Hepatocyte (in vitro differentiated cells): Measurements from ENCODE around the gene KSR2. TPM values are rescaled to one million over a fixed set of nuclear protein-coding genes. Genes with fewer than 3 reads are reported as not detected.

ENCODE experiments used
- DNase-seq: peaks from one replicate; pipeline ENCODE4 v3.0.0-alpha.2; 2016; ENCODE audit warnings: low spot score
- H2AFZ ChIP-seq: fragments of 200-600 bp; sonication (generic); 2 replicates; pipeline ENCODE4 v1.6.0; 2016; ENCODE audit warnings: antibody characterized with exemption, mild to moderate bottlenecking
- H3K27ac ChIP-seq: fragments of 200-600 bp; sonication (generic); 2 replicates; pipeline ENCODE4 v1.5.1; 2016; ENCODE audit warnings: mild to moderate bottlenecking
- H3K27me3 ChIP-seq: fragments of 200-600 bp; sonication (generic); 2 replicates; pipeline ENCODE4 v1.6.1; 2016
- H3K36me3 ChIP-seq: fragments of 200-600 bp; sonication (generic); replicated peaks from 2 replicates; pipeline ENCODE4 v1.5.1; 2016; ENCODE audit warnings: low read depth; ENCODE audit not compliant: insufficient read depth
- H3K4me1 ChIP-seq: fragments of 200-600 bp; sonication (generic); 2 replicates; pipeline ENCODE4 v1.5.1; 2016; ENCODE audit warnings: mild to moderate bottlenecking, moderate library complexity; ENCODE audit not compliant: insufficient read depth
- H3K4me2 ChIP-seq: fragments of 200-600 bp; sonication (generic); 2 replicates; pipeline ENCODE4 v1.6.0; 2016
- H3K4me3 ChIP-seq: fragments of 200-600 bp; sonication (generic); 2 replicates; pipeline ENCODE4 v1.5.1; 2016; ENCODE audit warnings: mild to moderate bottlenecking
- H3K79me2 ChIP-seq: fragments of 200-600 bp; sonication (generic); 2 replicates; pipeline ENCODE4 v1.6.0; 2017; ENCODE audit warnings: mild to moderate bottlenecking
- H3K9me2 ChIP-seq: fragments of 200-600 bp; sonication (generic); replicated peaks from 2 replicates; pipeline ENCODE4 v1.6.0; 2017; ENCODE audit warnings: mild to moderate bottlenecking; ENCODE audit not compliant: insufficient read depth
- H3K9me3 ChIP-seq: fragments of 200-600 bp; sonication (generic); 2 replicates; pipeline ENCODE4 v1.5.1; 2016; ENCODE audit warnings: low read depth, mild to moderate bottlenecking
- H4K20me1 ChIP-seq: fragments of 200-600 bp; sonication (generic); 2 replicates; pipeline ENCODE4 v1.6.0; 2016; ENCODE audit warnings: mild to moderate bottlenecking; ENCODE audit not compliant: insufficient read depth, poor library complexity, severe bottlenecking
- CTCF ChIP-seq: fragments of 200-600 bp; sonication (generic); IDR thresholded peaks from 2 replicates; pipeline ENCODE4 v1.5.1; 2016; ENCODE audit warnings: antibody characterized with exemption, mild to moderate bottlenecking; ENCODE audit not compliant: poor library complexity
- EZH2 ChIP-seq: fragments of 200-600 bp; sonication (generic); IDR thresholded peaks from 2 replicates; pipeline ENCODE4 v1.6.1; 2016; ENCODE audit warnings: antibody characterized with exemption, mild to moderate bottlenecking, borderline replicate concordance
- EZH2phosphoT487 ChIP-seq: fragments of 200-600 bp; sonication (generic); IDR thresholded peaks from one replicate; pipeline ENCODE4 v1.6.1; 2018; ENCODE audit warnings: antibody characterized with exemption, mild to moderate bottlenecking, low read depth, moderate library complexity; ENCODE audit not compliant: unreplicated experiment, severe bottlenecking
- WGBS: methylation state at CpG from one replicate; pipeline ENCODE4 v1.1.6; 2016; ENCODE audit warnings: low lambda C conversion rate; ENCODE audit errors: missing lambda C conversion rate; 5-methylcytosine and 5-hydroxymethylcytosine counted together
- polyA plus RNA-seq: library from polyadenylated mRNA; unstranded; fragments of >200 nt; fragmentation: Nextera tagmentation; extraction: Ambion mirVana; gene quantifications from 2 replicates; pipeline ENCODE4 v1.2.1, GENCODE V29; 2016
- total RNA-seq: library from RNA; depleted of rRNA; stranded (reverse); fragments of >200 nt; gene quantifications from 2 replicates; pipeline ENCODE4 v1.2.3, GENCODE V29; 2014

KSR2 gene
- total and polyA plus RNA-seq, 2 experiments from 2014 or later: 0.37 to 0.46 TPM

GRCh38 chr12:117590999-117591398, 377.8 kb downstream of the KSR2 start:
- no peaks in the 10 kb centered on the region for H3K9me3 ChIP-seq
- H4K20me1 ChIP-seq: no peaks in the 10 kb centered on the region
- no peak overlapping the region for H3K4me2 ChIP-seq
- no peak for DNase-seq
- H3K27ac ChIP-seq: no peak overlapping the region
- no peak overlapping the region for H2AFZ ChIP-seq
- H3K27me3 ChIP-seq: peaks cover under 1% of the 10 kb centered on the region
- peaks cover 7% of the 10 kb centered on the region for H3K4me1 ChIP-seq
- TF ChIP-seq CTCF: no peak
- no peak for TF ChIP-seq EZH2phosphoT487
- no peak for TF ChIP-seq EZH2
- WGBS: 60% methylated on average over 2 of the region's 2 CpGs
- no peaks in the 10 kb centered on the region for H3K9me2 ChIP-seq
- H3K36me3 ChIP-seq: no peaks in the 10 kb centered on the region
- H3K4me3 ChIP-seq: no peak overlapping the region
- no peaks in the 10 kb centered on the region for H3K79me2 ChIP-seq

- DNase-seq: no peak
- 92% methylated on average over 3 of the region's 3 CpGs for WGBS
- Histone ChIP-seq H3K27ac (no peak overlapping the region), H3K27me3 (peaks cover 7% of the 10 kb centered on the region), H3K9me3 (no peaks in the 10 kb centered on the region), H2AFZ (no peak overlapping the region), H3K4me1 (peaks cover 7% of the 10 kb centered on the region), H3K9me2 (no peaks in the 10 kb centered on the region), H3K79me2 (no peaks in the 10 kb centered on the region), H3K36me3 (no peaks in the 10 kb centered on the region), H3K4me3 (no peak overlapping the region), H3K4me2 (no peak overlapping the region), H4K20me1 (no peaks in the 10 kb centered on the region)
- TF ChIP-seq CTCF: no peak
- no peak for TF ChIP-seq EZH2phosphoT487
- no peak for TF ChIP-seq EZH2
Observed at GRCh38 chr12:117590386-117590785, 378.4 kb downstream of the KSR2 start.

- H3K9me3 ChIP-seq: no peaks in the 10 kb centered on the region
- WGBS: 86% methylated on average over 1 of the region's 1 CpG
Observed at GRCh38 chr12:117589021-117589420, 379.8 kb downstream of the KSR2 start.

More at GRCh38 chr12:117589021-117589420, 379.8 kb downstream of the KSR2 start:
- H2AFZ ChIP-seq: no peak overlapping the region
- H4K20me1 ChIP-seq: no peaks in the 10 kb centered on the region
- H3K4me3 ChIP-seq: no peak overlapping the region
- H3K9me2 ChIP-seq: no peaks in the 10 kb centered on the region
- no peak overlapping the region for H3K4me2 ChIP-seq
- no peaks in the 10 kb centered on the region for H3K79me2 ChIP-seq
- no peaks in the 10 kb centered on the region for H3K4me1 ChIP-seq
- H3K27me3 ChIP-seq: peaks cover 20% of the 10 kb centered on the region
- no peaks in the 10 kb centered on the region for H3K36me3 ChIP-seq
- no peak for DNase-seq
- TF ChIP-seq CTCF (no peak), EZH2 (no peak), EZH2phosphoT487 (no peak)
- H3K27ac ChIP-seq: no peak overlapping the region
